ENCODE data around the gene TIGIT.
"Not testable (repeated sequence)": the region's sequence is repeated elsewhere in the genome, so short reads cannot be mapped to it uniquely, and the experiment has no call there.

TIGIT gene

GRCh38 chr3:114272271-114272670 lies 21.6 kb upstream of the TIGIT start:
- ChIA-PET CTCF (interaction anchor here (0.7 kb wide), 1 partner anchor 431 kb away, joined by 3 read pairs; no protein-coding TSS in a partner anchor), POLR2A (ENCODE audit: low non-redundant PET) (no interaction called here)
- DNase-seq (ENCODE audit: low spot score) = no peak
- no peak overlapping the region for H3K27ac ChIP-seq
- no peak for TF ChIP-seq CTCF (conservative IDR thresholded peaks at IDR 0.05; ENCODE audit: low read depth)

- H3K27ac ChIP-seq = no peak overlapping the region
- DNase-seq (ENCODE audit: low spot score) = no peak
- ChIA-PET POLR2A (ENCODE audit: low non-redundant PET) (no interaction called here), CTCF (no interaction called here)
- TF ChIP-seq CTCF (conservative IDR thresholded peaks at IDR 0.05; ENCODE audit: low read depth) = no peak
These were observed 18.9 kb upstream of the TIGIT start for GRCh38 chr3:114274929-114275328.

- H3K27ac ChIP-seq; POLR2A ChIA-PET (ENCODE audit: low non-redundant PET); CTCF ChIA-PET; DNase-seq (ENCODE audit: low spot score): not testable (repeated sequence)
These were observed 17.0 kb upstream of the TIGIT start for GRCh38 chr3:114276856-114277255.

GRCh38 chr3:114284644-114285043 lies 9.2 kb upstream of the TIGIT start:
- H3K27ac ChIP-seq = no peak overlapping the region
- ChIA-PET POLR2A (ENCODE audit: low non-redundant PET) (no interaction called here), CTCF (no interaction called here)
- DNase-seq (ENCODE audit: low spot score) = no peak
- no peak for TF ChIP-seq CTCF (conservative IDR thresholded peaks at IDR 0.05; ENCODE audit: low read depth)

- no peak overlapping the region for H3K27ac ChIP-seq
- ChIA-PET CTCF (no interaction called here), POLR2A (ENCODE audit: low non-redundant PET) (no interaction called here)
- TF ChIP-seq CTCF (conservative IDR thresholded peaks at IDR 0.05; ENCODE audit: low read depth) = no peak
- DNase-seq (ENCODE audit: low spot score) = no peak
These were observed 8.1 kb upstream of the TIGIT start for GRCh38 chr3:114285648-114286230.

GRCh38 chr3:114286266-114286665 lies 7.6 kb upstream of the TIGIT start:
- H3K27ac ChIP-seq = no peak overlapping the region
- POLR2A ChIA-PET (ENCODE audit: low non-redundant PET) = no interaction called here
- CTCF ChIA-PET = no interaction called here
- TF ChIP-seq CTCF (conservative IDR thresholded peaks at IDR 0.05; ENCODE audit: low read depth) = no peak
- no peak for DNase-seq (ENCODE audit: low spot score)

GRCh38 chr3:114290911-114291901 lies 2.6 kb upstream of the TIGIT start:
- TF ChIP-seq CTCF (conservative IDR thresholded peaks at IDR 0.05; ENCODE audit: low read depth) = no peak; the same call in 1 of the 2 replicates
- H3K27ac ChIP-seq = no peak overlapping the region
- DNase-seq (ENCODE audit: low spot score) = peak; percentile 20
- CTCF ChIA-PET = interaction anchor here (0.6 to 0.8 kb wide), 2 partner anchors 8 to 44 kb away, joined by 3 read pairs; no protein-coding TSS in a partner anchor
- POLR2A ChIA-PET (ENCODE audit: low non-redundant PET) = no interaction called here
